Activated T-cell treated with anti-CD3 and anti-CD28 coated beads for 4 hours (primary cell): ENCODE measurements around the gene KYNU.

Source experiments
- DNase-seq: peaks from one replicate; pipeline ENCODE4 v3.0.0-alpha.2; 2020

The KYNU gene

DNA sequence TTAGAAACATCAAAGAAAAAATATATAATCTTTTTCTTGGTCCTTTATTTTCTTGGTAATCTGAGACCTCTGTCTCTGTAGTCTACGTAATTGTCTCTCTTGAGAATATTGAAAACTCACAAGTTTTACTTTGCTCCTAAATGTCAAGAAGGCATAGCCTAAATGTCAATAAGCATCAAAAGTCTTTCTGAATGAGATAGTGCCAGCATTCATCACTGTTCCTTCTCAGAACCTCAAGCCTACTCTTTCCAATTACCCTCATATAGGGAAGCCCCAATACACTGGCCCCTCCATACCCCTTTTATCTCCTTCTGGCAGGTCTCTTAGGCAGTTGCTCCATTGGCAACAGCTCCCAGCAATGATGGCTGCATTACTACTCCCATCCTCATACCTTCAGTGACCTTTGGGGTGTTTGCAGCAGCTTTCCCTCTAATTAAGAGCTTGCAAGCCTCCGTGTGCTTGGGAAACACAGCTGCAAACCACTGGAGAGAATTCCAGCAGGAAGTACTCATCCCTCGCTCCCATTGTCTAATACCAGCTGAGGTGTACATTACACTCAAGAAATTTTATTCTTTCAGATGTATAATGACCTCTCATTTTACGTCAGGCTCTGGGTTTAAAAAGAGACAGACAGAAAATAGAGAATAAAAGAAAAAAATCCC lies 95.8 kb downstream of the KYNU start:
- no peak for DNase-seq

DNA sequence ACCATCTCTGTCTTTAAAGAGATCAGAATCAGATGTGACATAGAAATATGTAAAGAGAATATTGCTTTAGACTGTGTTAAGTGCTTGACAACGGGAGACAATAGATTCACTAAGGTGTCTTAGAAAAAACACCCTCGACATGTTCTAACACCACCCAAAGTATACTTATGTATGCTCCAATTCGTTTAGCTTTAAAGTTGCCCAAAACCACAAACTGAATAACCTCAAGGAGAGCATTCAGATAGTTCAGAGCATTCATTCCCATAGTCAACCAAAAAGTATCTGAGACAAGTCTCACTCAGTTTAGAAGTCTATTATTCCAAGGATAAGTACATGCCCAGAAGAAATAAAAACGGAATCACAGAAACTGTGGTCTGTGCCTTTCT lies 96.4 kb downstream of the KYNU start:
- DNase-seq, result no peak

DNA sequence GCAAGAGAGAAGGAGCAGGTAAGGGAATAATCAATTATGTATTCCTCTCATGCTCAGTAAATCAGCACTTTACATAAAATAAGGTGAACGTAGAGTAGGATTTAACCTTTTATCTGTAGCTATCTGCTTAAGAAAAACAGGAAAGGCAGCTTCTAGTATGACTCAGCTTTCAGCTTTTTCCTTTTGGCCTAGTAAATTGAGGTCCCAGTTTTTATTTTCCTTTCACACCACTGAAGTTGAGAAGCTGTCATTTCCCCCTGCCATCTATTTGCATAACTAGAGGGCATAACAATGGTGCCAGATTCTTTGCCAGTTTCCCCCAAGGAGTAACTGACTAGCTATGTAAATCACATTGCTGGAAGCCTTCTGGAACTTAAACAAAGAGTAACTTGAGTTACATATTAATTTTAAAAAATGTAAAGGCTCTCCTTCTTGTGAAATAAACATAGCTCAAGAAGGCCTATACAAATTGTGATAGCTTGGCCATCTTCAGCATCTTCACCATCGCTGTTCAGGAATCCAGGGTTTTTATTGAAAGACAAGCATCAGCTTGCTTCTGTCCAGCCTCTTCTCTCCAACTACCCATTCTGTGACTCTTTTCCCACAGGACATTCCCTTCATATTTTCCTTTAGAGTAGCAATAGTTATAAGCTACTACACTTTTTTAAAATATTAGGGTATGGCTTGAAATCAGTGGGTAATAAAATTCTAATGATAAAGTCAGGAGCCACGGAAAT lies 97.0 kb downstream of the KYNU start:
- no peak for DNase-seq

DNA sequence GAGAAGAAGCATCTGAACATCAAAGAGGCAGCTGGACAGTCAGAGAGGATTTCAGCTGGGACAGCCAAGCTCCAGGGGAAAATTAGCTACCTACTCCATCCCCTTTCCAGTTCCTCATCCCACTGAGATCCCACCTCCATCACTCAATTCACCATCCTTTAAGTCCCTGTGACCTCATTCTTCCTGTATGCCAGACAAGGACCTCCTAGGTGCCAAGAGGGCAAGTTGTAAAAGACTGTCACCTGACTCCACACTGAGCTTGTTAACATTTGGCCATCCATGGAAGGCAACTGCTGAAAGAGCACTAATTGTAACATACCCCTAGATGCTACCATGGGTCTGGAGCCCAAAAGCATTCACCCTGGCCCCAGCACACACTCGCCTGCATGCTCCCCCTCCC lies 97.8 kb downstream of the KYNU start:
- DNase-seq, result no peak

DNA sequence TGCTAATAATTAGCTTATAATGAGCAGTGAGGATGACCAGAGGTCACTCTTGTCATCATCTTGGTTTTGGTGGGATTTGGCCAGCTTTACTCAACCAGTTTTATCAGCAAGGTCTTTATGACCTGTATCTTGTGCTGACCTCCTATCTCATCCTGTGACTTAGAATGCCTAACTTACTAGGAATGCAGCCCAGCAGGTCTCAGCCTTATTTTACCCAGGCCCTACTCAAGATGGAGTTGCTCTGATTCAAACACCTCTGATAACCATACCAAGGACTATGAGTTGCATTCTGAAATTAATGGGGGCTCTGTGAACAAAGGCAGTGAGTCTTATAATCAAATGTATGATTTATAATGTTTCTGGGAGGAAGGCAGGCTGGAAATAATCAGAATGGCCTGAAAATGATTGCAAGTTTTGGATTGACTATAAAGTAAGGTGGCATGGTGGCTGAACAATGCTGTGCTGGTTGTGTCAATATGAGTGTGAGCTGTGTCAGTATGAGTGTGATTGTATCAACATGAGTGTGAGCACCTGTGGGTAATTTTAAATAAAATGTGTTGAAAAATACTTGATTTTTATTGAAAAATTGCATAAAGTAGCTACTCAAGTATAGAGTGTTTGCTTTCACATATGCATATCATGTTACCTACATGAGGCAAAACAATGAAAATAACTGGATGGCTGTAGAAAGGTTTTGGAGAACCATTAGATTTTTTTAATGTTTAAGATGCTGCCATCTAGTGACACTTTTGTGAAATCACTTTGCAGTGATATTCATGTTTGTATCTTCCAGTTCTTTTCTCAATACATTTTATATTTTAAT lies 103.0 kb downstream of the KYNU start:
- no peak for DNase-seq

DNA sequence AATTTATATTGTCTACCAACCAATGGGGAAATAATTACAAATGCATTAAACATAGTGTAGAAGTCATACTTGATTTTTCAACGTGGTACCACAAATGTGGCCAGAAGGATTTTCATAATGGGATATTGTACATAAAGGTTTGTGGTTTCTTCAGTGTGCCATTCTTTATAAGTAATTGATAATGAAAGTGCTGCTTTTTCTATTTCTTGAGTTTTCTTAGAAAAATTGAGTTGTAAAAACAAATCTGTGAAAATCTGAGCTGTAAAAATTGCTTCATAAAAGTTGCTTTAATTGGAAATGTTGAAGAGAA lies 103.6 kb downstream of the KYNU start:
- DNase-seq, result no peak

DNA sequence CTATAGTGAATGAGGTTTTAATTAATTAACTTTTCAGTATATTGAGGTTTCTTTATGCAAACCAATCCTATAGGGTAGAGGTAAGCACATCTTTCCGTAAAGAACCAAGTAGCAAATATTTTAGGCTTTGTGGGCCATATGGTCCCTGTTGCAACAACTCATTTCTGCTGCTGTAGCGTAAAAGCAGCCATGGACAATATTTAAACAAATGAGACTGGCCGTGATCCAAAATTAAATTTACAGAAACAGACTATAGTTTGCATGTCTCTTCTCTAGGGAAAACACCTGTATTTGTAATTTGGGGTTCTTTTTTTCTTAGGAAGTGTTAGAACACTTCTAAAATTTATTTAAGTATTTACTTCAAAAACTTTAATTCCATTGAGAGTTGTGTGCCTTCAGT lies 104.3 kb downstream of the KYNU start:
- no peak for DNase-seq

DNA sequence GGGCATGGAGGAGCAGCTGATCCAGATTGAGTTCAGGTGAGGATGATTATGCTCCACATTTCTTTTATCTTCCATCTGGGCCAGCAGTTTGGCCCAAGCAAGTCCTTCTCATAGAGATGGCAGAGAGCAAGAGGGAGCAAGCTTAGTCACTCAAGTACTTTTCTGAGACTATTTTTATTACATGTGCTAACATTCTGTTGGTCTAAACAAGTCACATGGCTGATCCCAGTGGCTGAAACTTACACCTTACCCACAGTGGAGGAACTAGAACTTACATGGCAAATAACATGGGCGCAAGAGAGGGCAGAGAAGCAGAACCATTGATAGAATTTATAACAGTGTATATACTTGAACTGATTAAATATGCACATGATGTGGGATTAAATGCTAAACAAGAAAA lies 105.7 kb downstream of the KYNU start:
- DNase-seq, result no peak

DNA sequence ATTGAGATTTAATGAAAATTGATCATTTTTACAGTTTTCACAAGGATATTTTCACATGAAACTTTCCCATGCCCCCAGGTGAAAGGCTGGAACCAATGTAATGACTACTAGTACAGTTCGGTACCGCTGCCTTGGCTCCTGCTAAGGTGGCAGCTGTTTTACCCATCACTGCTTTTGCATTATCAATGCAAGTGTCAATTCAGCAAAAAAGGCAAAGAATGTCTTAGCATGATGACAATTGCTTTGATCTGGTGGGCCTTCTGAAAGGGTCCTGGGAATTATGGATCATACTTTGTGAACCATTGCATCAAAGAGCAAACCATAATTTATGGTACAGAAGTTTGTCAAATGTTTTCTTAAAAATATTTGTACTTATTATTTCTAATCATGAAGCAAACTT lies 107.2 kb downstream of the KYNU start:
- no peak for DNase-seq

DNA sequence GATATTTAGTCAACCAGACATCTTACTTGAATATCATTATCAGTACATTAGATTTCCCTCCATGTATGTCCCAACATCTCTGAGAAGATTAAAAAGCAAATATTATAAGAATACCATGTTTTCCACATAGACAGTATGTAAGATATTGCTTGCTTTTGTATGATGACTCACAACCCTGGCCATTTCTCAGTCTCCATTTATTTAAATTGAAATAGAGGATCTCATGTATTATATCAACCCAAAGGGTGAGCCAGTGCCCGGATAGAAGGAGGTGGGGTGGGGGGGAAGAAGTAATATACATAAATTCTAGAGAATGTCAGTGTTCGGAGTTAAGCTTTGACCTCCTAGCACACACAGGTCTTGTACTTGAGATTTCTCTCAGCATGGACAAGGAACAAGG lies 109.6 kb downstream of the KYNU start:
- DNase-seq, result no peak

DNA sequence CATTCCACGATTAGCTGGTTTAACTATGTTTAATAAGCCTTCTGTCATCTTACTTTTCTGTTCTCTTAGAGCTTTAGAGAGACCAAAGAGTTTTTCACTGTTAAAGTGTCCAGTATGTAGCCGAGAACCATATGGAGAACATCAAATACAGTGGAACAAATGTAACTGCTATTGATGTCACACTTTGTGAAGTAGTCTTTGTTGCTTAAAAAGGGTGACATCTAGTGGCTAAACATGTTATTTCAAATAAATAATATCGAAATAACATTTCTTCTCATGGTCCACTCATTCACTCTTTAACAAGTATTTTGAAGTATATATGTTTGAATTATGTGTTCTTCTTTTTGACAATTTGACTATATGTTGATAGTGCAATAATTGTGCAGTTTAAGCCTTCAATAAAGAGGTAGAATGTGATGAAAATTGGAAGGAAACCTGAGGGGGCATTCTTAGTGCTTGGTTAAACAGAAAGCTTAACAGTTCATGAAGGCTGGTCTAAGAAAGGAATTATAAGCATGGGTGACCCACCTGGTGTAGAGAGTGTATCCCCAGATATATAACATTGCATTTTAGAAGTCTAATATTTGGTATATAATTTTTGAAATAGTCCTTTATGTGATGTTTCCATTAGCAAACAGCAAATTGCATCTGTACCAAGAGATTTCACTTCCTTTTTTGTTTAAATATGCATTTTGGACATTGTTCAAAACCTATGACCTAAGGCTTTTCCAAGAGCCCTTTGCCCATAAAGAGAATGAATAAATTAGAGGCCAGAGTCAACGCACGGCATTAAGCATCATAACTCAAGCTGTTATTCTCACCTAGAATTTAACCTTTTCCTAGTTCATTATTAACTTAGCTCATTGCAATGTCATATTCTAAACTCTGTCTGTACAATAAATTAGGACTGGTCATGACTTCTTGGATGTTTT lies 112.1 kb downstream of the KYNU start:
- DNase-seq, result no peak

DNA sequence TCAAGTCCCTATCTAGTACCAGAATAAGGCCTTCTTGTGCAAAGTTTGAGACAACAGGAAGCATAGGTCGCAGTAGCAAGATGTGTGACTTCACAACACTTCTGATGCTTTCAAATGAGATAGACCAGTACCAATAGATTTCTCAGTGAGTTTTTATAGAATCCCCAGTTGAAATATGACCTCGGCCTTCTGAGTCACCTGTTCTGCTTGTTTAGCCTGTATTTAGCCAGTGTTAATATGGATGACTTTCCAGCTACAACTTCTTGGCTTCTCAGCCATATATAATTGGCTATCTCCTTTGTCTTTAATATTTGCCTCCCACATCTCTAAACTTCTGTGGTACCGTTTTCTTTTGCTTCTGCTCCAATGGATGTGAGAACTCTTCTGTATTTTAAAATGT lies 113.8 kb downstream of the KYNU start:
- DNase-seq, result no peak

DNA sequence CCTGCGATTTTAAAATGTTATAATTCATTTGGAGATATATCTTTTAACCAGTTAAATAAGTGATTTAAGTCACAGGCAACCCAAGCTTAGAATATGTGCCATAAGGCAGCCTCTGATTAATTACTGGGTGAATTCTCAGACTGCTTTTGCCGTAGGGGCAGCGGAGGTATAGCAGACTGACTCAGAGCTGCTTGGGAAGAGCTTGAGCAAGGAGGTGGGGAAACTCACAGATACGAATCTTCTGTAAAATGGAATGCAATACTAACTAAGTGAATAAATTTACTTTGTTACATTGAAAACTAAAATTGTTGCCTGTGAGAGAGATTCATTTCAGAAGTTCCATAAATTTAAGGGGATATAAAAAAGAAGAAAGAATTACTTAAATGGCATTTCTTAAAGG lies 115.4 kb downstream of the KYNU start:
- DNase-seq, result no peak

DNA sequence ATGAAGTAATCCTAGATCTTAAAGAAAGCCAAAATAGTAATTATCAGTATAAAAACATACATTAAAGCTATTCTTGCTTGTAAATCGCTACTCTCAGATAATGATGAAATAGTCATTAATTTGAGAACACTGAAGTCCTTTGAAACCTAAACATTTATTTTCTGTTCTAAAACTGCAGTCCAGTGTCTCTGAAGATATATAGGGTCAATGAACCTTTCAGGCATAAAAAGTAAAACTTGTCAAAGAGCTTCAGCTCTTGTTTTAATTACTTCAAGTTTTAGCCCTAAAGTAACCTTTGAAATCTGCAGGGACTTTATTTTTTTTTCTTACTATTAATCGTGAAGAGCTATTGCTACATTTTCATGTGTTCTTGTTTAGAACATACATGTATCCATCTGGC lies 116.3 kb downstream of the KYNU start:
- no peak for DNase-seq

DNA sequence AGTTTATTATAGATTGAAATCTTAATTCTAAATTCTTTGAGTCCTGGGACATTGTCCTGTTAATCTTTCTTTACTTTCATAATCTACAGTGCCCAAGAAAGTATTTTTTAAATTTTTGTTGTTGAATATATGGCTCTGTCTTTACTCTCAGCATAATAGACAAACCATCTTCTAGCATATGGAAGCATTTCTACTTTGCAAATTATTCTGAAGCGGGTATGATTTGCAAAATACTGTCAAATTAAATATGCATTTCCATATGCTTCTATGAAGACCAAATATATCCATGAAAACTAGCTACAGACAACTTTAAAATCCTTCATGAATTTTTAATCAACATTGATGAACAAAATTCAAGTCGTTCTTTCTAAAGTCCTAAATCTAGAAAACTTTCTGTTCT lies 117.2 kb downstream of the KYNU start:
- DNase-seq, result no peak

DNA sequence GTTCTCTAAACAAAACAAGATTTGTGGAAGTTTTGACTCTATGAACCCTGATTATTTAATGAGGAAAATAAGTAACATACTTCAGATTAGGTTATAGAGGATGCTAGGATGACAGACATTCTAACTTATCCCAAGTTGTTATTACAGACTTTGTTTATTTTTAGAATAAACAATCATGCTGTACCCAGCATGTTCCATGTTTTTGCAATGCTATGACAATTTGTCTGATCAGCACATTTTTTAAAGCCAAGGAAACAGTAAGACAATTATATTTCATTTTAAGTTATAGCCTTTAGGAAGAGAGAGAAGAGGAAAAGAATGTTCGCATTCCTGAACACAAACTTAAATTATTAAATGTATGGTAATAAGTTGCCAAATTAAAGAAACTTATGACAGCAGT lies 119.8 kb downstream of the KYNU start:
- DNase-seq, result no peak

DNA sequence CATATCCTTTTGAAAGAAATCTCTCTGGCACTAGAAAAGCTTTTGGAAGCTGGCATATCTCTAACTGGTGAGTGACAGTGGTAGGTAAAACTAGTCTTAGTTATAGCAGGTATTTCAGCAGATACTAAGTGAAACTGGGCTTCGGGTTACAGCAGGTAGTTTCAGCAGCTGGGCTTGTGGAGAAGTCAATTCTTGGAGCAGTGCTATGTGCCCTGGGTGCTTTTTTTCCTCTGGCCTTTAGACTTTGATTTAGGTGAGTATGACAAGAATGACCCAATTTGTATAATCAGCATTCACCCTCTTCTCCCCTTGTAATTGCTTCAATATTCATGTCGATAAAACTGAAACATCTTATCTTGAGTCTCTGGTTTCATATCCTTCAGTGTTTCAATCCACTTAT lies 123.1 kb downstream of the KYNU start:
- no peak for DNase-seq

DNA sequence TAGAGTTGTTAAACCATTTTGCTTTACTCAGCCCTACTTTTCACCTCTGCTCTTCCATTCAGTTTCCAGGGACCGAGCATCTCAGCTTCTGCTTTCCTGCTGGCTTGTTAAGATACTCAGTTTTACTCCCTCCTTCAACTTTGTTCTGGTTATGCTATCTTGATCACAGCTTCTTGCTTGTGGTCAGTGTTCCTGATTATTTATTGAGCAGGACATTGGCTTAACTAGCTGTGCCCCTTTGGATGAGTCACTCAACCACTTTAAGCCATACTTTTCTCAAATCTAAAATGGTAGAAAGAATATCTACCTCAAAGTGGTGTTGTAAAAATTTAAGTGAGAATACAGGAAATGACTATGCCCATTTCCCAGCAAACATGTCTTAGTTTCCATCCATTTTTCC lies 124.0 kb downstream of the KYNU start:
- no peak for DNase-seq

DNA sequence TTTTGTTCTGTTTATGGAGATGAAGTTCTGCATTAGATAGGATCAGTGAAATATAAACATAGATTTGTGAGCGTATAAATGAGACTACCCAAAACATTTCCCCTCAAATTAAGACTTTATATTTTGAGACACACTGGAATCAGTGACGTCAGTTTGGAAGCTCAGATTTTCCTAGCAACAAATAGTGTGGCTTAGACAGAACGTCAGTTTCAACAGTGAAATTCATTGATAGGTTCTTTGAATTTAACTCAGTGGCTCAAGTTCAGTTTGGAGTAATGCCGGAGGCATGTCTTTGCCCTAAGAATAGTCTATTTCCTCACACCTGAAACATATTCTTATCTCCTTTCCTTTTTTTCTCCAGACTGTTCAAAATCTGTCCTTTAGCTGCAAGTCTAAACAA lies 138.2 kb downstream of the KYNU start:
- DNase-seq, result no peak

DNA sequence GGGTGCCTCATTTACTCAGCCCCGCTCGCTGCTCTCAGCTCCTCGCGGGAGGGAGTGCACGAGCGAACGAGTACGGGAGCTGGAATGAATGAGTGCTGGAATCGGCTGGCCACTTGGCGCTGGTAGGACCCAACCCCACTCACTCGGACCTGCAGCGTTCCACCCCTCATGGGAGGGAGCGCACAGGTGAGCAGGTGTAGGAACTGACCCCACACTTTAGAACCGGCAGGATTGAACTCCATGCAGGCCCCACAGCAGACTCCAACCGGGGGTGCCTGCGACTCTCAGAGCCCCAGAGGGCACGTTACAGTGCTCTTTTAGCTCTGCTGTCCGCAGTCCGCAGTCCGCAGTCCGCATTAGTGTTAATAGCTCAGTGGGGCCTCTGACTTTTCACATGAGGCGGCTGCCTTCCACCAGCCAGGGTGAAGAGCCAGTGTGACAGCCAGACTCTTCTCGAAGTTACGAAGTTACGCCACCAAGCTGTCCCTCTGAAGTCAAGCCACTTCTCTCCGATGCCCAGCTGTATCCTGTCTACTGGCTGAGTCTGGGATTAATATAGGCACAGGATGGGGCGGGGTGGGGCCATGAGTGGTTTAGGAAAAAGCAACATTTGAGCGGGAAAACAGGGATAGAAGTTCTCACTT lies 149.1 kb downstream of the KYNU start:
- no peak for DNase-seq

DNA sequence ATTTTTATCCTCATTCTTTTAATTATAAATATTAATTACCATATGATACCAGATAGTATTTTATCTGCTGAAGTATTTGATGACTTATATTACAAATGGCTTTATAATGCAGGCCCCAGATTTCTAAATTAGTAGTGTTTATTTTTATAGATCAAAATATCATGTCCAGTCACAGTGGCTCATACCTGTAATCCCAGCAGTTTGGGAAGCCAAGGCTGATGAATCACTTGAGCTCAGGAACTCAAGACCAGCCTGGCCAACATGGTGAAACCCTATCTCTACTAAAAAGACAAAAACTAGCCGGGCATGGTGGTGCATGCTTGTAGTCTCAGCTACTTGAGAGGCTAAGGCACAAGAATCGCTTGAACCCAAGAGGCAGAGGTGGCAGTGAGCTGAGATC lies 151.7 kb downstream of the KYNU start:
- DNase-seq, result no peak

DNA sequence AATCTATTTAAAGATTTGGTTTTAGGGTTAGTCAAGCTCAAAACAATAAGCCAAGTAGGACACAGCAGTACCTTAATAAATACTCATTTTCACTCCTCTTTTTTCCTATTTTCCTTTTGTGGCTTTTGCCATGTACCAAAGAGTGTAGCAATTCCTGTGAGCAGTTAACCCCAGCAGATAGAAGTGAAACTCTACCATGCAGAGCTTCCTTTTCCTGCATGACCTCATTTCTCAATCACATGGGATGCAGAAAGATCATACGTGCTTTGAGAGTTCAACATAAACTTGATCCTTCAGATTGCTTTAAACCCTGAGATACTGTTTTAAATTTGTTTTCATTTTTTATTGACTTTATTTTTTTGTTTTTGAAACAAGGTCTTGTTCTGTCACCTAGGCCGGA lies 152.7 kb downstream of the KYNU start:
- no peak for DNase-seq
